Astrocyte (in vitro differentiated cells and primary cell): ENCODE results near the gene TMPRSS9. TPM values are rescaled to one million over a fixed set of nuclear protein-coding genes. Genes with fewer than 3 reads are reported as not detected.

Experiments used
- DNase-seq: peaks from one replicate; pipeline ENCODE4 v3.0.0-alpha.2; 2010; ENCODE audit warnings: low read depth
- FAIRE-seq: peaks from 2 replicates; lab custom pipeline; 2011; peaks lifted over from hg19 to GRCh38; lab: Jason Lieb, UNC
- H2AFZ ChIP-seq: 2 replicates; pipeline ENCODE4 v1.6.0; 2012; ENCODE audit warnings: low read depth, low read length, inconsistent platforms
- H3K27ac ChIP-seq: 2 replicates; pipeline ENCODE4 v1.5.1; 2011; ENCODE audit warnings: low read depth, low read length, inconsistent platforms
- H3K27me3 ChIP-seq: 2 replicates; pipeline ENCODE4 v1.6.0; 2011; ENCODE audit warnings: low read length, inconsistent platforms; ENCODE audit not compliant: insufficient read depth
- H3K36me3 ChIP-seq: 2 replicates; pipeline ENCODE4 v1.5.1; 2011; ENCODE audit warnings: low read length, inconsistent platforms; ENCODE audit not compliant: insufficient read depth
- H3K4me1 ChIP-seq: 2 replicates; pipeline ENCODE4 v1.5.1; 2011; ENCODE audit warnings: low read length, inconsistent platforms; ENCODE audit not compliant: insufficient read depth
- H3K4me2 ChIP-seq: 2 replicates; pipeline ENCODE4 v1.6.0; 2012; ENCODE audit warnings: low read length, inconsistent platforms
- H3K4me3 ChIP-seq: 2 replicates; pipeline ENCODE4 v1.5.1; 2011; ENCODE audit warnings: low read depth, mild to moderate bottlenecking, low read length, inconsistent platforms; ENCODE audit not compliant: insufficient read depth
- H3K79me2 ChIP-seq: 2 replicates; pipeline ENCODE4 v1.6.0; 2012; ENCODE audit warnings: mild to moderate bottlenecking, low read length, inconsistent platforms; ENCODE audit not compliant: insufficient read depth
- H3K9ac ChIP-seq: 2 replicates; pipeline ENCODE4 v1.6.0; 2012; ENCODE audit warnings: mild to moderate bottlenecking, low read length, inconsistent platforms
- H3K9me3 ChIP-seq: 2 replicates; pipeline ENCODE4 v1.5.1; 2012; ENCODE audit warnings: low read depth, mild to moderate bottlenecking, low read length, inconsistent platforms; ENCODE audit not compliant: insufficient read depth
- H4K20me1 ChIP-seq: 2 replicates; pipeline ENCODE4 v1.6.0; 2012; ENCODE audit warnings: low read length, inconsistent platforms; ENCODE audit not compliant: insufficient read depth
- H3K27ac Mint-ChIP-seq: one replicate; pipeline ENCODE4 v1.8.0; 2021; ENCODE audit warnings: mild to moderate bottlenecking, mixed read lengths; ENCODE audit not compliant: unreplicated experiment
- H3K27me3 Mint-ChIP-seq: one replicate; pipeline ENCODE4 v1.8.0; 2021; ENCODE audit warnings: low read depth, mixed read lengths; ENCODE audit not compliant: unreplicated experiment
- H3K36me3 Mint-ChIP-seq: one replicate; pipeline ENCODE4 v1.8.0; 2021; ENCODE audit warnings: low read depth, mixed read lengths; ENCODE audit not compliant: unreplicated experiment
- H3K4me1 Mint-ChIP-seq: one replicate; pipeline ENCODE4 v1.8.0; 2021; ENCODE audit warnings: low read depth, mixed read lengths; ENCODE audit not compliant: unreplicated experiment
- H3K4me3 Mint-ChIP-seq: one replicate; pipeline ENCODE4 v1.8.0; 2021; ENCODE audit warnings: mild to moderate bottlenecking, moderate library complexity, mixed read lengths; ENCODE audit not compliant: unreplicated experiment
- H3K9me3 Mint-ChIP-seq: one replicate; pipeline ENCODE4 v1.8.0; 2021; ENCODE audit warnings: mild to moderate bottlenecking, mixed read lengths; ENCODE audit not compliant: unreplicated experiment
- CTCF ChIP-seq: IDR thresholded peaks from 2 replicates; pipeline ENCODE4 v1.5.1; 2011; ENCODE audit warnings: low read depth, mild to moderate bottlenecking, inconsistent platforms, low read length, moderate library complexity; ENCODE audit not compliant: insufficient read depth
- EZH2 ChIP-seq: IDR thresholded peaks from 2 replicates; pipeline ENCODE4 v1.6.1; 2012; ENCODE audit warnings: mild to moderate bottlenecking, low read length, inconsistent platforms; ENCODE audit not compliant: insufficient read depth
- total RNA-seq: library from RNA; stranded (reverse); gene quantifications from 2 replicates; pipeline ENCODE4 v1.2.1, GENCODE V29; 2021

TMPRSS9 gene
- total RNA-seq, 1 donor from 2014 or later = 0.16 TPM

- no peaks in the 10 kb centered on the region for H3K9me3 Mint-ChIP-seq
- Histone ChIP-seq H3K4me3 (no peak overlapping the region), H2AFZ (no peak overlapping the region), H3K79me2 (peaks cover 47% of the 10 kb centered on the region), H3K27ac (no peak overlapping the region), H3K27me3 (no peaks in the 10 kb centered on the region), H3K4me1 (peaks cover 21% of the 10 kb centered on the region), H3K9me3 (no peaks in the 10 kb centered on the region), H3K4me2 (peak overlapping the region; percentile 94), H3K36me3 (no peaks in the 10 kb centered on the region), H3K9ac (peak overlapping the region; percentile 27), H4K20me1 (peaks cover 36% of the 10 kb centered on the region)
- H3K27me3 Mint-ChIP-seq = no peaks in the 10 kb centered on the region
- TF ChIP-seq CTCF (no peak), EZH2 (no peak)
- H3K4me3 Mint-ChIP-seq = peak overlapping the region; percentile 54
- H3K27ac Mint-ChIP-seq = no peak overlapping the region
- peaks cover 4% of the 10 kb centered on the region for H3K4me1 Mint-ChIP-seq
- FAIRE-seq = no peak
- no peaks in the 10 kb centered on the region for H3K36me3 Mint-ChIP-seq
- DNase-seq = no peak
These were observed 64.0 kb downstream of the TMPRSS9 start for GRCh38 chr19:2423915-2424685.

GRCh38 chr19:2424686-2425621 is 64.9 kb downstream of the TMPRSS9 start:
- H2AFZ ChIP-seq = no peak overlapping the region
- peaks cover 2% of the 10 kb centered on the region for H3K36me3 Mint-ChIP-seq
- H3K27me3 Mint-ChIP-seq = no peaks in the 10 kb centered on the region
- H3K4me1 ChIP-seq = peaks cover 21% of the 10 kb centered on the region
- DNase-seq = peak; percentile 59
- H3K9ac ChIP-seq = peak overlapping the region; percentile 27
- no peaks in the 10 kb centered on the region for H3K9me3 ChIP-seq
- peaks cover 4% of the 10 kb centered on the region for H3K4me1 Mint-ChIP-seq
- H3K27me3 ChIP-seq = no peaks in the 10 kb centered on the region
- H3K27ac Mint-ChIP-seq = no peak overlapping the region
- peak overlapping the region; percentile 94 for H3K4me2 ChIP-seq
- no peaks in the 10 kb centered on the region for H3K9me3 Mint-ChIP-seq
- FAIRE-seq = no peak
- TF ChIP-seq EZH2 = no peak
- TF ChIP-seq CTCF = no peak
- peaks cover 47% of the 10 kb centered on the region for H3K79me2 ChIP-seq
- H3K36me3 ChIP-seq = peaks cover 4% of the 10 kb centered on the region
- H4K20me1 ChIP-seq = peaks cover 34% of the 10 kb centered on the region
- H3K4me3 Mint-ChIP-seq = peak overlapping the region; percentile 71
- peak overlapping the region; percentile 81 for H3K4me3 ChIP-seq
- peak overlapping the region; percentile 16 for H3K27ac ChIP-seq
